Fibroblast of villous mesenchyme (primary cell): Measurements from ENCODE around the gene VCAM1. TPM values are rescaled to one million over a fixed set of nuclear protein-coding genes. Genes with fewer than 3 reads are reported as not detected.

Experiments
- DNase-seq: peaks from one replicate; pipeline ENCODE4 v3.0.0-alpha.2; 2010; ENCODE audit warnings: low read depth
- H3K4me3 ChIP-seq: 2 replicates; pipeline ENCODE4 v1.5.1; 2011; ENCODE audit warnings: low read depth, mild to moderate bottlenecking, low read length
- CTCF ChIP-seq: IDR thresholded peaks from 2 replicates; pipeline ENCODE4 v1.5.1; 2012; ENCODE audit warnings: low read depth, mild to moderate bottlenecking, low read length; ENCODE audit not compliant: insufficient read depth
- total RNA-seq: library from RNA; depleted of rRNA; stranded (reverse); fragments of >200 nt; gene quantifications from 2 replicates; pipeline ENCODE4 v1.2.3, GENCODE V29; 2012

VCAM1 gene
- total RNA-seq, 1 donor: 54.8 TPM

GRCh38 chr1:100713626-100714025, 5.9 kb upstream of the VCAM1 start:
- DNase-seq: peak; percentile 79
- no peak for TF ChIP-seq CTCF
- no peak overlapping the region for H3K4me3 ChIP-seq

DNA sequence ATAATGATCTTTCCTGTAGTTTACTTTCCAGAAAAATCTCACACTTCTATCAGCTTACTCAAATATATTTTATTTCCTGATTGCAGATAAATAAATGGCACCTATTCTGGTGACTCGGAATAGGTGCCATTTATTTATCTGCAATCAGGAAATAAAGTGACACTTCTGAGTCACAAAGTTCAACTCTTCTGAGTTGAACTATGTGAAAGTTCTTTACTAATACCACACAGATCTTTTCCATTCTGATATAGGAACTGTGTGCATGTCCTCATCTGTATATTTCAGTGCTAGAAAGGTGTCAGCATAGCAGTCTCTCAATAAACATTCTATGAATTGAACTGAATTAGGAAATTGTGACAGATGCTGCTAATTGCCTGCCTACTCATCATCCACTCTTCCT, 4.9 kb upstream of the VCAM1 start:
- no peak overlapping the region for H3K4me3 ChIP-seq
- no peak for TF ChIP-seq CTCF
- DNase-seq: no peak

- no peak for TF ChIP-seq CTCF
Measured at GRCh38 chr1:100717218-100717617, 2.3 kb upstream of the VCAM1 start.

GRCh38 chr1:100718581-100718980, 961 bp upstream of the VCAM1 start:
- no peak overlapping the region for H3K4me3 ChIP-seq
- TF ChIP-seq CTCF: no peak
- no peak for DNase-seq

More at GRCh38 chr1:100717218-100717617, 2.3 kb upstream of the VCAM1 start:
- H3K4me3 ChIP-seq: no peak overlapping the region
- no peak for DNase-seq

DNA sequence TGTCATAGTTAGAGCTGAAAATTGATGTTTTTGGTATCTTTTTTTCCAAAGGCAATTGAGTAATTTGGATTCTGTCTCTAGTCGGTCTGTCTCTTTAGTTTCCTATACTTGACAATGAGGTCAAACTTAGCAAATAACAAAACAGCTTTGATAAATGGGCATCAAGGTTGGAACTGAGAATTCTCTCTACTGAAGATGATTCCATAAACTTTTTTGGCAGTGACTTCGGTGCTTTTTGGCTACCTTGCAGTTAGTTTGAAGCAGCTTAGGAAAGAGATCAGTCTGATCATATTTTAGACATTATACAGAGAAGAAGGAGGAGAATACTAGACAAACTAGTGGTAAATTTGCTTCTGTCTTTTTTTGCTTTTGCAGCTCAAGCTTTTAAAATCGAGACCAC, 559 bp downstream of the VCAM1 start:
- no peak for TF ChIP-seq CTCF
- no peak for DNase-seq
- H3K4me3 ChIP-seq: peak overlapping the region; percentile 75

GRCh38 chr1:100720751-100721150, 1.2 kb downstream of the VCAM1 start:
- TF ChIP-seq CTCF: no peak
- H3K4me3 ChIP-seq: peak overlapping the region; percentile 75
- DNase-seq: no peak

- peak; percentile 98 for DNase-seq
- no peak for TF ChIP-seq CTCF
- H3K4me3 ChIP-seq: peak overlapping the region; percentile 75
Measured at GRCh38 chr1:100721526-100722207, 2.1 kb downstream of the VCAM1 start.
